AG04450 (cell line): ENCODE data around the gene LDB3. TPM values are rescaled to one million over a fixed set of nuclear protein-coding genes. Genes with fewer than 3 reads are reported as not detected.

Experiments used
- CTCF ChIA-PET: fragments of 300-600, 350-600 bp; formaldehyde crosslinking; extraction: SDS; loops from one replicate; lab custom pipeline; 2022; ENCODE audit warnings: antibody characterized with exemption, inconsistent platforms; lab: Charles Lee
- POLR2A ChIA-PET: fragments of 350-600 bp; formaldehyde crosslinking; extraction: SDS; loops from one replicate; lab custom pipeline; 2021; ENCODE audit warnings: antibody characterized with exemption, inconsistent platforms; lab: Yijun Ruan, JAX
- DNase-seq: peaks from one replicate; pipeline ENCODE4 v3.0.0-alpha.2; 2011; ENCODE audit warnings: low read depth, low spot score
- H3K27ac ChIP-seq: one replicate; pipeline ENCODE4 v1.5.1; 2012; ENCODE audit warnings: low read depth, low read length, control low read depth
- H3K27me3 ChIP-seq: one replicate; pipeline ENCODE4 v1.6.0; 2012; ENCODE audit warnings: low read length; ENCODE audit not compliant: control insufficient read depth, insufficient read depth
- H3K4me3 ChIP-seq: 2 replicates; pipeline ENCODE4 v1.5.1; 2011; ENCODE audit warnings: mild to moderate bottlenecking, low read depth, low read length, control low read depth
- H3K9me3 ChIP-seq: 2 replicates; pipeline ENCODE4 v1.5.1; 2012; ENCODE audit warnings: low read length; ENCODE audit not compliant: control insufficient read depth, insufficient read depth
- CTCF ChIP-seq: IDR thresholded peaks from 2 replicates; pipeline ENCODE4 v1.5.1; 2011; ENCODE audit warnings: low read depth, low read length, control low read depth, inconsistent platforms
- polyA plus RNA-seq: library from polyadenylated mRNA; depleted of rRNA; stranded (reverse); fragments of >200 nt; gene quantifications from 2 replicates; pipeline ENCODE4 v1.2.3, GENCODE V29; 2011

LDB3 gene
- polyA plus RNA-seq, 1 experiment, result 0.46 TPM

GRCh38 chr10:86693721-86694369 is 25.5 kb downstream of the LDB3 start:
- DNase-seq, result no peak
- Histone ChIP-seq H3K9me3 (no peaks in the 10 kb centered on the region), H3K4me3 (no peak overlapping the region), H3K27me3 (peaks cover 2% of the 10 kb centered on the region), H3K27ac (no peak overlapping the region)
- ChIA-PET CTCF (interaction anchor here (0.7 to 4.6 kb wide), 36 partner anchors 9 to 272 kb away, joined by 3 to 72 read pairs (median 4); partner anchors contain the start of gene LDB3), POLR2A (interaction anchor here (0.9 kb wide), 1 partner anchor 207 kb away, joined by 3 read pairs; no protein-coding TSS in a partner anchor)
- peak; percentile 84 for TF ChIP-seq CTCF

- Histone ChIP-seq H3K27ac (no peak overlapping the region), H3K4me3 (no peak overlapping the region), H3K9me3 (no peaks in the 10 kb centered on the region), H3K27me3 (peaks cover 2% of the 10 kb centered on the region)
- CTCF ChIA-PET, result no interaction called here
- TF ChIP-seq CTCF, result no peak
- no peak for DNase-seq
- POLR2A ChIA-PET, result no interaction called here
These were observed 30.1 kb downstream of the LDB3 start for GRCh38 chr10:86698207-86698940.

GRCh38 chr10:86699125-86699524 is 30.8 kb downstream of the LDB3 start:
- CTCF ChIA-PET, result interaction anchor here (0.7 kb wide), 1 partner anchor 27 kb away, joined by 3 read pairs; no protein-coding TSS in a partner anchor
- POLR2A ChIA-PET, result no interaction called here
- Histone ChIP-seq H3K27ac (no peak overlapping the region), H3K27me3 (peaks cover 2% of the 10 kb centered on the region), H3K4me3 (no peak overlapping the region), H3K9me3 (no peaks in the 10 kb centered on the region)
- no peak for DNase-seq
- no peak for TF ChIP-seq CTCF

GRCh38 chr10:86699541-86699940 is 31.2 kb downstream of the LDB3 start:
- no peaks in the 10 kb centered on the region for H3K9me3 ChIP-seq
- POLR2A ChIA-PET, result no interaction called here
- TF ChIP-seq CTCF, result no peak
- H3K27me3 ChIP-seq, result peaks cover 2% of the 10 kb centered on the region
- H3K4me3 ChIP-seq, result no peak overlapping the region
- H3K27ac ChIP-seq, result no peak overlapping the region
- CTCF ChIA-PET, result interaction anchor here (0.7 kb wide), 2 partner anchors 27 to 239 kb away, joined by 3 to 16 read pairs; no protein-coding TSS in a partner anchor
- no peak for DNase-seq
